Upper lobe of right lung (tissue), 1 donor: ENCODE measurements around the gene SCMH1. TPM values are rescaled to one million over a fixed set of nuclear protein-coding genes. Genes with fewer than 3 reads are reported as not detected.
"Not testable (repeated sequence)": the region's sequence is repeated elsewhere in the genome, so short reads cannot be mapped to it uniquely, and the experiment has no call there.

ENCODE experiments used
- ATAC-seq: fragments of 200-7000 bp; cut with Tn5 transposase; one replicate; pipeline ENCODE4 v1.9.1; 2020; ENCODE audit warnings: mild to moderate bottlenecking, moderate library complexity
- DNase-seq: peaks from one replicate; pipeline ENCODE4 v3.0.0-alpha.2; 2020
- H3K27ac ChIP-seq: fragments of 200-600 bp; one replicate; pipeline ENCODE4 v1.8.0; 2022
- H3K27me3 ChIP-seq: fragments of 200-600 bp; one replicate; pipeline ENCODE4 v1.8.0; 2022; ENCODE audit warnings: mild to moderate bottlenecking
- H3K36me3 ChIP-seq: fragments of 200-600 bp; one replicate; pipeline ENCODE4 v1.8.0; 2022
- H3K4me1 ChIP-seq: fragments of 200-600 bp; one replicate; pipeline ENCODE4 v1.8.0; 2022
- H3K4me3 ChIP-seq: fragments of 200-600 bp; one replicate; pipeline ENCODE4 v1.8.0; 2022; ENCODE audit warnings: mild to moderate bottlenecking
- H3K9me3 ChIP-seq: fragments of 200-600 bp; one replicate; pipeline ENCODE4 v1.8.0; 2022
- intact Hi-C: fragments of 100-400 bp; cut with DNase I; formaldehyde crosslinking; loops from one replicate; pipeline ENCODE4 v1.11.0; 2022
- total RNA-seq: library from RNA; stranded (reverse); fragmentation: NEBNext Ultra II Directional; extraction: Animal tissue kit (Norgen Biotek cat#: 25700); gene quantifications from one replicate; pipeline ENCODE4 v1.2.1, GENCODE V29; 2021
- TF ChIP-seq, protein P1 (sequence below): fragments of 200-600 bp; IDR thresholded peaks from one replicate; pipeline ENCODE4 v1.8.0; 2022; ENCODE audit warnings: antibody characterized with exemption
- donor health status: DM: no; HTN: yes; CAD: no; lungs with severe emphysema.

Gene SCMH1
- total RNA-seq, 1 donor from 2014 or later = 37.2 TPM

DNA sequence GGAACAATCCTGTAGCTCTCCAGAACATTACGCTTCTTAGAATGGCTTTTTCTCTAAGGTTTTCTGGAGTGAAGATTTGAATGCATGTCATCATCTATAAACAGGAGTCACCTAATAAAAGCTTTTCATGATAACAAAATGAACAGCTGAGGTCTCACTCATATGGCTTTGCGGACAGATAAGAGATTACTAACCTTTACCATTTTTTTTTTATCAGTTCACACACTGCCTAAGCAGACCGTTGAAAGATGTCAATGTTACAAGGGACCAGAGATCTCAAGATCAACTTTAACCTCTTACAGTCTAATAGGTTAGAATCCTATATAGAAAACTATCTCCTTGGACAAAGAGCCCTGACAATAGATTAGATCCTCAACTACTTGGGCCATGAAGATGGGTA lies 41.4 kb downstream of the SCMH1 start:
- TF ChIP-seq, protein P1, sequence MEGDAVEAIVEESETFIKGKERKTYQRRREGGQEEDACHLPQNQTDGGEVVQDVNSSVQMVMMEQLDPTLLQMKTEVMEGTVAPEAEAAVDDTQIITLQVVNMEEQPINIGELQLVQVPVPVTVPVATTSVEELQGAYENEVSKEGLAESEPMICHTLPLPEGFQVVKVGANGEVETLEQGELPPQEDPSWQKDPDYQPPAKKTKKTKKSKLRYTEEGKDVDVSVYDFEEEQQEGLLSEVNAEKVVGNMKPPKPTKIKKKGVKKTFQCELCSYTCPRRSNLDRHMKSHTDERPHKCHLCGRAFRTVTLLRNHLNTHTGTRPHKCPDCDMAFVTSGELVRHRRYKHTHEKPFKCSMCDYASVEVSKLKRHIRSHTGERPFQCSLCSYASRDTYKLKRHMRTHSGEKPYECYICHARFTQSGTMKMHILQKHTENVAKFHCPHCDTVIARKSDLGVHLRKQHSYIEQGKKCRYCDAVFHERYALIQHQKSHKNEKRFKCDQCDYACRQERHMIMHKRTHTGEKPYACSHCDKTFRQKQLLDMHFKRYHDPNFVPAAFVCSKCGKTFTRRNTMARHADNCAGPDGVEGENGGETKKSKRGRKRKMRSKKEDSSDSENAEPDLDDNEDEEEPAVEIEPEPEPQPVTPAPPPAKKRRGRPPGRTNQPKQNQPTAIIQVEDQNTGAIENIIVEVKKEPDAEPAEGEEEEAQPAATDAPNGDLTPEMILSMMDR = no peak
- no peaks in the 10 kb centered on the region for H3K4me1 ChIP-seq
- H3K27me3 ChIP-seq = no peaks in the 10 kb centered on the region
- no peaks in the 10 kb centered on the region for H3K36me3 ChIP-seq
- H3K9me3 ChIP-seq = no peaks in the 10 kb centered on the region
- H3K4me3 ChIP-seq = no peak overlapping the region
- no peak for DNase-seq
- intact Hi-C loops = no loop called here
- H3K27ac ChIP-seq = no peak overlapping the region
- no peak for ATAC-seq

DNA sequence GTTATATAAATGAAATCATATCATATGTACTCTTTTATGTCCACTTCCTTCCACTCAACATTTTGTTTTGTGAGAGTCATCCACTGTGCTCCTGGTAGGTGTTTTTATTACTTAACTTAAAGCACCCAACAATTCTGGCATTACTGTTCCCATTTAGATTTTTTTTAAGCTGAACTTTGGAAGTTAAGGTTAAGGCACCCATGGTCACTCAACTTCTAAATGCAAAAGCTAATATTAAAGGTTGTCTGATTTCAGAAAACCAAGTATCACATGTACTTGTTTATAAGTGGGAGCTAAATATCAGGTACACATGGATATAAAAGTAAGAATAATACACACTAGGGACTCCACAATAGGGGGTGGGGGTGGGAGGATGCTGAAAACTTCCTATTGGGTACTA lies 42.7 kb downstream of the SCMH1 start:
- no peak for ATAC-seq
- DNase-seq = no peak
- H3K27ac ChIP-seq = no peak overlapping the region
- no peaks in the 10 kb centered on the region for H3K27me3 ChIP-seq
- intact Hi-C loops = no loop called here
- no peaks in the 10 kb centered on the region for H3K36me3 ChIP-seq
- no peaks in the 10 kb centered on the region for H3K9me3 ChIP-seq
- TF ChIP-seq, protein P1 = no peak
- no peak overlapping the region for H3K4me3 ChIP-seq
- no peaks in the 10 kb centered on the region for H3K4me1 ChIP-seq

DNA sequence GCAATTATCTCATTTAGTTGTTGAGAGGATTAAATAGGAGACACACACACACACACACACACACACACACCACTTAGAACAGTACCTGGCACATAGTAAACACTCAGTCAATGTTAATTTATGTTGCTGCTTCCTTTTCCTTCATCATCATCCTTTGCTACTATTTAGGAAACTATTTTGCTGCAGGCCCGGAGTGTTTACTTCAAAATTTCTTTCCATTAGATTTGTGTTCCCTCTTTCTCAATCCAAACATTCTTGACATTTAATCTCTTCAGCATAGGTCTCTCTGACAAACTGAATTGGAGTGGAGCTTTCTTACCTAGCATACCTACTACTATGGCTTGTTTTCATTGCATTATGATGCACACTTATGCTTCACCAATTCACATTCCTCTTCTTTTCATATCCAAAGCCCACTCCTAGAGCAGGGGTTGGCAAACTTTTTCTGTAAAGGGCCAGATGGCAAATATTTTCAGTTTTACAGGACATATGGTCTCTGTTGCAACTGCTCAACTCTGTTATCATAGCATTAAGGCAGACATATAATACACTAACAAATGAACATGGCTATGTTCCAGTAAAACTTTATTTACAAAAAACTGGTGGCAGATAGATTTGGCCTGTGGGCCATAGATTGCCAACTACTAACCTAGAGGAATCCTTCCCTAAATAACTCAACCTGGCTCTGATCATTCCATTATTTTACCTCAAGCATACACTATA lies 49.5 kb downstream of the SCMH1 start:
- Histone ChIP-seq H3K4me1 (peaks cover 6% of the 10 kb centered on the region), H3K27me3 (no peaks in the 10 kb centered on the region), H3K9me3 (no peaks in the 10 kb centered on the region), H3K27ac (no peak overlapping the region), H3K4me3 (no peak overlapping the region), H3K36me3 (no peaks in the 10 kb centered on the region)
- DNase-seq = no peak
- intact Hi-C loops = no loop called here
- TF ChIP-seq, protein P1 = no peak
- no peak for ATAC-seq

DNA sequence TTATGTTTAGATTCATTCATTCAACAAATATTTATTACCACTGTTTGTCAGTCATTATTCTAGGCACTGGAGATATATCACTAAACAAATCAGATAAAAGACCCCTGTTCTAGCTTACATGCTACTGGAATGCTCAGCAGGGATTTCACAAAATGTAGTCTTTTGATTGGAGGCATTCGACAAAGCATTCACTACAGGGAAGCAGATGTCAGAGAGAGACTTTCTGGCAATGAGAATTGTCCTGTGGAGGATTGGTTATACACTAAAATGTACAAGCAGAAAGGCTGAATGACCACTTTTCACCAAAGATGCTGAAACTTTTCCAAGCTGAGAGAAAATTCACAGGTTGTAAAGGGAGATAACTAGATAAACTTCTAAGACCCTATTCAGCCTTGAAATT lies 57.7 kb downstream of the SCMH1 start:
- Histone ChIP-seq H3K4me1 (no peaks in the 10 kb centered on the region), H3K27me3 (no peaks in the 10 kb centered on the region), H3K36me3 (no peaks in the 10 kb centered on the region), H3K9me3 (no peaks in the 10 kb centered on the region), H3K27ac (no peak overlapping the region), H3K4me3 (no peak overlapping the region)
- ATAC-seq = no peak
- no peak for DNase-seq
- intact Hi-C loops = no loop called here
- TF ChIP-seq, protein P1 = no peak

DNA sequence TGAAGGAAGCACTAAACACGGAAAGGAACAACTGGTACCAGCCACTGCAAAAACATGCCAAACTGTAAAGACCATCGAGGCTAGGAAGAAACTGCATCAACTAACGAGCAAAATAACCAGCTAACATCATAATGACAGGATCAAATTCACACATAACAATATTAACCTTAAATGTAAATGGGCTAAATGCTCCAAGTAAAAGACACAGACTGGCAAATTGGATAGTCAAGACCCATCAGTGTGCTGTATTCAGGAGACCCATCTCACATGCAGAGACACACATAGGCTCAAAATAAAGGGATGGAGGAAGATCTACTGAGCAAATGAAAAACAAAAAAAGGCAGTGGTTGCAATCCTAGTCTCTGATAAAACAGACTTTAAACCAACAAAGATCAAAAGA lies 63.9 kb downstream of the SCMH1 start:
- DNase-seq, H3K27ac ChIP-seq, ATAC-seq, H3K4me1 ChIP-seq, intact Hi-C loops, H3K4me3 ChIP-seq, H3K9me3 ChIP-seq, H3K27me3 ChIP-seq, H3K36me3 ChIP-seq: not testable (repeated sequence)

DNA sequence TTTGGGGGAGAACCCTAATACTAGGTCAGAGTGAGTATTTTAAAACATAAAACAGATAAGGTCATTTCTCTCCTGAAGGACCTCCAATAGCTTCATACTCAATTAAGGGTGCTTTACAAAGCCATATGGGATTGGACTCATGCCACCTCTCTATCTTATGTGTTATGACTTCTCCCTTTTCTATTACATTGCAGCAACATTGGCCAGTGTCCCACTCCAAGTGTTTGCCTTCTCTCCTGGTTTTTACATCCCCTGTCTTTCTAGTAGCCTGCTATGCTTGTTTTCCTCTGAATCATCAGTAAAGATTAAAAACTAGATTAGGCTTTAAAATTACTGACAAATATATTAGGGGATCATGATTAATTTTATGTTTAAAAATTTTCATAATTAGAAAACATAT lies 66.6 kb downstream of the SCMH1 start:
- ATAC-seq (no peak), DNase-seq (no peak)
- no peaks in the 10 kb centered on the region for H3K4me1 ChIP-seq
- no peaks in the 10 kb centered on the region for H3K27me3 ChIP-seq
- no peak overlapping the region for H3K27ac ChIP-seq
- TF ChIP-seq, protein P1 = no peak
- no peaks in the 10 kb centered on the region for H3K36me3 ChIP-seq
- intact Hi-C loops = no loop called here
- H3K9me3 ChIP-seq = peaks cover 4% of the 10 kb centered on the region
- no peak overlapping the region for H3K4me3 ChIP-seq
